H1 (cell line): ENCODE data around the gene TLE2. TPM values are rescaled to one million over a fixed set of nuclear protein-coding genes. Genes with fewer than 3 reads are reported as not detected.

Experiments used
- CTCF ChIA-PET: fragments of 300-600 bp; sonication (Branson Sonifier 250); formaldehyde crosslinking; loops from one replicate; lab custom pipeline; 2021; ENCODE audit not compliant: partially characterized antibody; lab: Charles Lee
- POLR2A ChIA-PET: fragments of 300-600 bp; sonication (Branson Sonifier 250); formaldehyde crosslinking; loops from one replicate; lab custom pipeline; 2021; ENCODE audit warnings: inconsistent platforms; ENCODE audit not compliant: partially characterized antibody; lab: Charles Lee
- DNase-seq, 2 experiments: peaks; one replicate each; pipeline versions ENCODE4 v3.0.0 to v3.0.0-alpha.2; 2010 to 2022; ENCODE audit warnings: low spot score in 2 of 2, low read depth in 1 of 2, mixed read lengths in 1 of 2
- FAIRE-seq: peaks from 2 replicates; lab custom pipeline; 2011; peaks lifted over from hg19 to GRCh38; lab: Jason Lieb, UNC
- H2AFZ ChIP-seq: 2 replicates; pipeline ENCODE4 v1.8.1; 2012; ENCODE audit warnings: low read length, inconsistent platforms
- H2AK5ac ChIP-seq: 2 replicates; pipeline ENCODE4 v1.6.1; 2013; ENCODE audit warnings: low read depth, low read length
- H2BK120ac ChIP-seq: replicated peaks from 2 replicates; pipeline ENCODE3; 2013; ENCODE audit warnings: low read depth, low read length, inconsistent platforms
- H2BK12ac ChIP-seq: 2 replicates; pipeline ENCODE4 v1.6.1; 2013; ENCODE audit warnings: low read depth, low read length
- H2BK15ac ChIP-seq: 2 replicates; pipeline ENCODE4 v1.6.1; 2013; ENCODE audit warnings: low read length
- H2BK20ac ChIP-seq: 2 replicates; pipeline ENCODE4 v1.6.1; 2013; ENCODE audit warnings: low read length
- H2BK5ac ChIP-seq: 2 replicates; pipeline ENCODE4 v1.6.1; 2013; ENCODE audit warnings: low read depth, low read length
- H3K14ac ChIP-seq: 2 replicates; pipeline ENCODE4 v1.6.1; 2013; ENCODE audit warnings: inconsistent platforms; ENCODE audit not compliant: insufficient read length
- H3K18ac ChIP-seq: 2 replicates; pipeline ENCODE4 v1.6.1; 2013; ENCODE audit warnings: low read length; ENCODE audit errors: extremely low read depth
- H3K23ac ChIP-seq: 2 replicates; pipeline ENCODE4 v1.6.1; 2013; ENCODE audit warnings: inconsistent platforms; ENCODE audit not compliant: insufficient read length
- H3K23me2 ChIP-seq: 2 replicates; pipeline ENCODE4 v1.6.1; 2013; ENCODE audit warnings: low read depth, low read length
- H3K27ac ChIP-seq: 2 replicates; pipeline ENCODE4 v1.6.1; 2011; ENCODE audit warnings: low read depth, low read length, inconsistent platforms
- H3K27me3 ChIP-seq, 4 experiments: replicated peaks in 1 of 4; 1 replicate in 1 of 4; 2 replicates in 3 of 4; pipeline versions ENCODE4 v1.6.1 to v1.8.1; 2011 to 2013; ENCODE audit warnings: low read length in 3 of 4, mild to moderate bottlenecking in 3 of 4, inconsistent platforms in 2 of 4, mixed read lengths in 2 of 4, moderate library complexity in 1 of 4; ENCODE audit not compliant: control insufficient read depth in 3 of 4, insufficient read depth in 3 of 4; ENCODE audit errors: extremely low read depth in 1 of 4
- H3K36me3 ChIP-seq, 4 experiments: 2 replicates each; pipeline versions ENCODE4 v1.6.1 to v1.8.1; 2011 to 2013; ENCODE audit warnings: mild to moderate bottlenecking in 4 of 4, low read length in 3 of 4, moderate library complexity in 2 of 4, control low read depth in 1 of 4, inconsistent platforms in 1 of 4; ENCODE audit not compliant: insufficient read depth in 4 of 4, control insufficient read depth in 2 of 4
- H3K4ac ChIP-seq: replicated peaks from 2 replicates; pipeline ENCODE3; 2013; ENCODE audit warnings: low read length, low read depth, mixed read lengths, inconsistent platforms; ENCODE audit not compliant: insufficient read length
- H3K4me1 ChIP-seq, 4 experiments: replicated peaks in 1 of 4; 1 replicate in 1 of 4; 2 replicates in 3 of 4; pipeline versions ENCODE4 v1.6.1 to v1.8.1; 2011 to 2013; ENCODE audit warnings: low read length in 3 of 4, inconsistent platforms in 2 of 4, mixed read lengths in 1 of 4; ENCODE audit not compliant: insufficient read depth in 4 of 4, control insufficient read depth in 3 of 4
- H3K4me2 ChIP-seq, 2 experiments: 2 replicates each; pipeline versions ENCODE4 v1.6.1 to v1.8.1; 2011 to 2013; ENCODE audit warnings: low read depth in 2 of 2, low read length in 2 of 2, control low read depth in 1 of 2, inconsistent platforms in 1 of 2, mild to moderate bottlenecking in 1 of 2; ENCODE audit not compliant: insufficient read depth in 1 of 2
- H3K4me3 ChIP-seq, 4 experiments: fragments of 200-600, 300-600 bp in 1 of 4; sonication (generic), shearing (Covaris generic), sonication (Bioruptor Twin) in 1 of 4; 2 replicates each; pipeline versions ENCODE4 v1.5.1 to v1.8.1; 2011 to 2016; ENCODE audit warnings: low read length in 4 of 4, low read depth in 3 of 4, control low read depth in 2 of 4, inconsistent platforms in 2 of 4, mild to moderate bottlenecking in 2 of 4, mixed read lengths in 1 of 4, moderate library complexity in 1 of 4; ENCODE audit not compliant: insufficient read depth in 2 of 4; ENCODE audit errors: extremely low read depth in 1 of 4
- H3K56ac ChIP-seq: replicated peaks from 2 replicates; pipeline ENCODE3; 2013; ENCODE audit warnings: low read depth, mild to moderate bottlenecking, mixed read lengths, low read length, inconsistent platforms; ENCODE audit not compliant: insufficient read length
- H3K79me1 ChIP-seq: 2 replicates; pipeline ENCODE4 v1.6.1; 2013; ENCODE audit warnings: low read depth, low read length, control low read depth
- H3K79me2 ChIP-seq, 2 experiments: 2 replicates each; pipeline versions ENCODE4 v1.6.1 to v1.8.1; 2012 to 2013; ENCODE audit warnings: low read length in 2 of 2, mild to moderate bottlenecking in 2 of 2, inconsistent platforms in 1 of 2; ENCODE audit not compliant: insufficient read depth in 2 of 2, control insufficient read depth in 1 of 2
- H3K9ac ChIP-seq, 4 experiments: replicated peaks in 1 of 4; 1 replicate in 1 of 4; 2 replicates in 3 of 4; pipeline versions ENCODE4 v1.6.1 to v1.8.1; 2011 to 2013; ENCODE audit warnings: low read depth in 3 of 4, low read length in 3 of 4, control low read depth in 2 of 4, mild to moderate bottlenecking in 2 of 4, moderate library complexity in 2 of 4, inconsistent platforms in 1 of 4; ENCODE audit errors: extremely low read depth in 1 of 4
- H3K9me3 ChIP-seq, 2 experiments: 2 replicates each; pipeline versions ENCODE4 v1.6.1 to v1.8.1; 2012 to 2013; ENCODE audit warnings: mild to moderate bottlenecking in 2 of 2, moderate library complexity in 2 of 2, control low read depth in 1 of 2, inconsistent platforms in 1 of 2, low read depth in 1 of 2, low read length in 1 of 2, mixed read lengths in 1 of 2; ENCODE audit not compliant: insufficient read depth in 2 of 2
- H4K20me1 ChIP-seq, 2 experiments: replicated peaks in 1 of 2; 2 replicates each; pipeline versions ENCODE3 to v1.8.1; 2011 to 2013; ENCODE audit warnings: inconsistent platforms in 2 of 2, low read length in 2 of 2, mild to moderate bottlenecking in 1 of 2; ENCODE audit not compliant: insufficient read depth in 2 of 2, control insufficient read depth in 1 of 2
- H4K5ac ChIP-seq: 2 replicates; pipeline ENCODE4 v1.6.1; 2013; ENCODE audit warnings: low read length, low read depth, mixed read lengths, inconsistent platforms; ENCODE audit not compliant: insufficient read length
- H4K8ac ChIP-seq: 2 replicates; pipeline ENCODE4 v1.8.0; 2013; ENCODE audit warnings: mild to moderate bottlenecking, moderate library complexity, low read length, inconsistent platforms; ENCODE audit not compliant: insufficient read depth; ENCODE audit errors: extremely low read depth
- H4K91ac ChIP-seq: replicated peaks from 2 replicates; pipeline ENCODE3; 2013; ENCODE audit warnings: low read length, mixed read lengths, inconsistent platforms; ENCODE audit not compliant: insufficient read length
- BACH1 ChIP-seq: IDR thresholded peaks from 2 replicates; pipeline ENCODE4 v1.6.1; 2012; ENCODE audit warnings: low read length, improper control_type of control experiment
- CTCF ChIP-seq, 3 experiments: IDR thresholded peaks; 1 replicate in 2 of 3; 2 replicates in 1 of 3; pipeline versions ENCODE4 v1.5.1 to v1.6.1; 2011; ENCODE audit warnings: low read length in 3 of 3, mild to moderate bottlenecking in 3 of 3, inconsistent platforms in 2 of 3, low read depth in 1 of 3, moderate library complexity in 1 of 3; ENCODE audit not compliant: insufficient read depth in 1 of 3; ENCODE audit errors: control extremely low read depth in 1 of 3
- E2F6 ChIP-seq: IDR thresholded peaks from 2 replicates; pipeline ENCODE4 v1.6.1; 2012; ENCODE audit warnings: inconsistent platforms
- KDM4A ChIP-seq: IDR thresholded peaks from one replicate; pipeline ENCODE4 v1.7.1; 2012; ENCODE audit warnings: low read depth, mild to moderate bottlenecking, moderate library complexity, low read length, inconsistent platforms; ENCODE audit not compliant: severe bottlenecking
- MAFK ChIP-seq: IDR thresholded peaks from 2 replicates; pipeline ENCODE4 v1.6.1; 2012; ENCODE audit warnings: low read depth, mild to moderate bottlenecking, improper control_type of control experiment, low read length
- YY1 ChIP-seq: IDR thresholded peaks from 2 replicates; pipeline ENCODE4 v1.6.1; 2011; ENCODE audit warnings: low read depth, mild to moderate bottlenecking, low read length
- WGBS, 2 experiments: shearing (Covaris generic) in 1 of 2; methylation state at CpG; one replicate each; pipeline versions ENCODE4 v1.1.6 to v1.1.7; 2013 to 2015; ENCODE audit warnings: low lambda C conversion rate in 2 of 2, mixed read lengths in 2 of 2, inconsistent platforms in 1 of 2, low coverage in 1 of 2, missing lambda C conversion rate in 1 of 2; ENCODE audit not compliant: insufficient replicate concordance in 2 of 2, insufficient coverage in 1 of 2, insufficient read length in 1 of 2; ENCODE audit errors: extremely low coverage in 1 of 2, missing lambda C conversion rate in 1 of 2; 5-methylcytosine and 5-hydroxymethylcytosine counted together
- polyA plus RNA-seq, 7 experiments: library from polyadenylated mRNA; depleted of rRNA in 3 of 7; stranded (reverse) in 5 of 7; unstranded in 2 of 7; fragments of >200 nt in 5 of 7; fragments of 200-250 nt in 2 of 7; gene quantifications; 1 replicate in 5 of 7; 2 replicates in 1 of 7; 4 replicates in 1 of 7; pipeline versions ENCODE4 v1.2.1 to v1.2.3, GENCODE V29; 2011 to 2013; ENCODE audit warnings: missing spikeins in 2 of 7, mixed read lengths in 2 of 7
- total RNA-seq: library from RNA; stranded (reverse); fragmentation: NEBNext Ultra II Directional; extraction: Animal tissue kit (Norgen Biotek cat#: 25700); gene quantifications from 2 replicates; pipeline ENCODE4 v1.2.1, GENCODE V29; 2021

The TLE2 gene
- total and polyA plus RNA-seq, 2 of the 8 experiments (the other 6 are each of a cell fraction or from before 2014, with no cell fraction given), result 8.0 to 11.5 TPM

GRCh38 chr19:3062165-3063105 lies 33.4 kb upstream of the TLE2 start, which contains the start of gene TLE5:
Gene TLE5 (minus strand): TSS chr19:3062495. CDS start chr19:3062200, 295 bp downstream.
- ChIA-PET CTCF (interaction anchor here (1.6 kb wide), 1 partner anchor 13 kb away, joined by 7 read pairs; no protein-coding TSS in a partner anchor), POLR2A (interaction anchor here (0.6 to 2.0 kb wide), 5 partner anchors 27 to 63 kb away, joined by 3 to 4 read pairs (median 3); no protein-coding TSS in a partner anchor)
- no peak within 1 kb of the TSS for H3K14ac ChIP-seq
- no peaks in the 10 kb centered on the region for H3K9me3 ChIP-seq
- peaks cover 0 to 4% of the 10 kb centered on the region in 2 experiments; a peak in 1 of 4 replicates for H3K79me2 ChIP-seq
- H2BK120ac ChIP-seq, result no peak within 1 kb of the TSS
- H2AK5ac ChIP-seq, result no peak within 1 kb of the TSS
- FAIRE-seq (no peak), DNase-seq (peak in 1 of 2 experiments; percentile 56)
- H4K20me1 ChIP-seq, result peaks cover 0 to 12% of the 10 kb centered on the region in 2 experiments
- H3K4me3 ChIP-seq, result peak within 1 kb of the TSS; percentile 53 to 92 (median 59)
- peak within 1 kb of the TSS; percentile 79 for H4K91ac ChIP-seq
- H3K27me3 ChIP-seq, result peaks cover 0 to 3% (median 0%) of the 10 kb centered on the region in 4 experiments; a peak in 2 of 7 replicates
- WGBS, 2 experiments, result 9% methylated on average over 21 of the region's 111 CpGs; no CpG with 5 or more reads in 1 of the 2 experiments
- H3K4me1 ChIP-seq, result peaks cover 0 to 13% (median 4%) of the 10 kb centered on the region in 4 experiments; a peak in 6 of 7 replicates
- no peak within 1 kb of the TSS for H2BK20ac ChIP-seq
- H2BK12ac ChIP-seq, result peak within 1 kb of the TSS; percentile 68; the same call in 1 of the 2 replicates
- peaks cover 0 to 17% (median 7%) of the 10 kb centered on the region in 4 experiments; a peak in 3 of 8 replicates for H3K36me3 ChIP-seq
- H2BK15ac ChIP-seq, result peak within 1 kb of the TSS; percentile 61; the same call in 1 of the 2 replicates
- H2BK5ac ChIP-seq, result peak within 1 kb of the TSS; percentile 75; the same call in 1 of the 2 replicates
- H2AFZ ChIP-seq, result no peak within 1 kb of the TSS
- peaks cover 2% of the 10 kb centered on the region; the same call in 1 of the 2 replicates for H3K23me2 ChIP-seq
- peak within 1 kb of the TSS in 3 of 4 experiments; percentile 13 to 69 (median 37); a peak in 3 of 7 replicates for H3K9ac ChIP-seq
- H3K79me1 ChIP-seq, result peaks cover 2% of the 10 kb centered on the region; the same call in 1 of the 2 replicates
- peak within 1 kb of the TSS; percentile 74 to 80 for H3K4me2 ChIP-seq
- H3K18ac ChIP-seq, result peak within 1 kb of the TSS; percentile 71; the same call in 1 of the 2 replicates
- H3K4ac ChIP-seq, result no peak within 1 kb of the TSS
- peak within 1 kb of the TSS; percentile 48 for H4K5ac ChIP-seq
- no peak within 1 kb of the TSS; the same call in 1 of the 2 replicates for H3K27ac ChIP-seq
- no peak within 1 kb of the TSS for H3K23ac ChIP-seq
- no peak within 1 kb of the TSS for H3K56ac ChIP-seq
- peak within 1 kb of the TSS; percentile 62; the same call in 1 of the 2 replicates for H4K8ac ChIP-seq
- TF ChIP-seq E2F6 (peak; percentile 43; the same call in 1 of the 2 replicates), YY1 (0 out of 2 replicates have a peak, but pooled peaks have one; percentile 25), KDM4A (peak; percentile 28), MAFK (no peak), BACH1 (no peak), CTCF (IDR thresholded peaks at IDR 0.05; ENCODE audit: control extremely low read depth in 1 of 3, insufficient read depth in 1 of 3, low read depth in 1 of 3, low read length in 3 of 3) (no peak)
